ENCODE measurements around the gene PTRH1. TPM values are rescaled to one million over a fixed set of nuclear protein-coding genes. Genes with fewer than 3 reads are reported as not detected.

Gene PTRH1
- polyA plus RNA-seq, 3 donors from 2014 or later = 36.6 to 40.6 (median 39.7) TPM

GRCh38 chr9:127708952-127709587, 6.4 kb downstream of the PTRH1 start:
- Mint-ChIP-seq H3K4me3 (no peak overlapping the region), H3K27me3 (ENCODE audit: low read depth in 3 of 3) (peaks cover 3 to 6% (median 4%) of the 10 kb centered on the region in 3 donors), H3K9me3 (no peaks in the 10 kb centered on the region), H3K36me3 (peaks cover 0 to 3% (median 0%) of the 10 kb centered on the region in 3 donors), H3K27ac (no peak overlapping the region), H3K4me1 (peaks cover 19 to 21% of the 10 kb centered on the region in 2 donors)
- DNase-seq = no peak

GRCh38 chr9:127707766-127708165, 7.7 kb downstream of the PTRH1 start:
- Mint-ChIP-seq H3K27me3 (ENCODE audit: low read depth in 3 of 3) (peaks cover 3 to 6% (median 4%) of the 10 kb centered on the region in 3 donors), H3K4me3 (no peak overlapping the region), H3K36me3 (peaks cover 0 to 3% (median 0%) of the 10 kb centered on the region in 3 donors), H3K9me3 (no peaks in the 10 kb centered on the region), H3K27ac (peak overlapping the region in 1 of 6 donors; percentile 55), H3K4me1 (peaks cover 17 to 21% of the 10 kb centered on the region in 2 donors)
- DNase-seq = peak in 1 of 3 donors; percentile 63

- Mint-ChIP-seq H3K27me3 (ENCODE audit: low read depth in 3 of 3) (peaks cover 3 to 5% (median 4%) of the 10 kb centered on the region in 3 donors), H3K27ac (peak within 1 kb of the TSS in 1 of 6 donors; percentile 55), H3K4me3 (no peak within 1 kb of the TSS), H3K4me1 (peaks cover 17 to 21% of the 10 kb centered on the region in 2 donors), H3K9me3 (no peaks in the 10 kb centered on the region), H3K36me3 (peaks cover 0 to 3% (median 0%) of the 10 kb centered on the region in 3 donors)
- no peak for DNase-seq
Observed at GRCh38 chr9:127706836-127707241, 8.6 kb downstream of the PTRH1 start, which contains the start of gene CFAP157. Gene CFAP157 (plus strand): TSS chr9:127706988. CDS start chr9:127707032, 44 bp downstream.

GRCh38 chr9:127705577-127706379, 9.7 kb downstream of the PTRH1 start:
- H3K4me1 Mint-ChIP-seq = peaks cover 11 to 13% of the 10 kb centered on the region in 2 donors
- H3K36me3 Mint-ChIP-seq = peaks cover 0 to 3% (median 0%) of the 10 kb centered on the region in 3 donors
- DNase-seq = no peak
- H3K27me3 Mint-ChIP-seq (ENCODE audit: low read depth in 3 of 3) = peaks cover 0 to 4% (median 4%) of the 10 kb centered on the region in 3 donors
- no peak overlapping the region for H3K4me3 Mint-ChIP-seq
- no peak overlapping the region for H3K27ac Mint-ChIP-seq
- no peaks in the 10 kb centered on the region for H3K9me3 Mint-ChIP-seq

GRCh38 chr9:127703289-127703946, 12.0 kb downstream of the PTRH1 start:
- H3K36me3 Mint-ChIP-seq = no peaks in the 10 kb centered on the region
- peak in 1 of 3 donors; percentile 15 for DNase-seq
- H3K27me3 Mint-ChIP-seq (ENCODE audit: low read depth in 3 of 3) = peaks cover 0 to 9% (median 2%) of the 10 kb centered on the region in 3 donors
- no peaks in the 10 kb centered on the region for H3K9me3 Mint-ChIP-seq
- H3K4me1 Mint-ChIP-seq = peaks cover 22% of the 10 kb centered on the region in 2 donors
- H3K4me3 Mint-ChIP-seq = no peak overlapping the region
- H3K27ac Mint-ChIP-seq = peak overlapping the region in 2 of 6 donors; percentile 7 to 28

- Mint-ChIP-seq H3K36me3 (no peaks in the 10 kb centered on the region), H3K9me3 (no peaks in the 10 kb centered on the region)
Observed at GRCh38 chr9:127700594-127701255, 14.7 kb downstream of the PTRH1 start.

GRCh38 chr9:127700140-127700539, 15.3 kb downstream of the PTRH1 start:
- Mint-ChIP-seq H3K27ac (peak overlapping the region; percentile 88 to 99 (median 93)), H3K9me3 (no peaks in the 10 kb centered on the region), H3K27me3 (ENCODE audit: low read depth in 3 of 3) (peaks cover 0 to 11% (median 2%) of the 10 kb centered on the region in 3 donors), H3K36me3 (no peaks in the 10 kb centered on the region), H3K4me1 (peaks cover 22 to 25% of the 10 kb centered on the region in 2 donors), H3K4me3 (peak overlapping the region; percentile 57 to 81 (median 67))
- DNase-seq = no peak

More at GRCh38 chr9:127700594-127701255, 14.7 kb downstream of the PTRH1 start:
- Mint-ChIP-seq H3K27ac (peak overlapping the region; percentile 11 to 99 (median 90)), H3K4me1 (peaks cover 22 to 25% of the 10 kb centered on the region in 2 donors), H3K4me3 (peak overlapping the region in 3 of 5 donors; percentile 30 to 67 (median 57)), H3K27me3 (ENCODE audit: low read depth in 3 of 3) (peaks cover 0 to 11% (median 2%) of the 10 kb centered on the region in 3 donors)
- DNase-seq = no peak

GRCh38 chr9:127698985-127699670, 16.3 kb downstream of the PTRH1 start:
- Mint-ChIP-seq H3K4me3 (peak overlapping the region; percentile 75 to 87 (median 76)), H3K36me3 (no peaks in the 10 kb centered on the region), H3K27me3 (ENCODE audit: low read depth in 3 of 3) (peaks cover 0 to 9% (median 2%) of the 10 kb centered on the region in 3 donors), H3K9me3 (no peaks in the 10 kb centered on the region), H3K4me1 (peaks cover 22 to 25% of the 10 kb centered on the region in 2 donors), H3K27ac (peak overlapping the region; percentile 88 to 99 (median 93))
- DNase-seq = peak; percentile 94

- no peak for DNase-seq
- Mint-ChIP-seq H3K9me3 (no peaks in the 10 kb centered on the region), H3K4me3 (peak overlapping the region; percentile 19 to 57 (median 47)), H3K27ac (peak overlapping the region in 5 of 6 donors; percentile 80 to 89 (median 84)), H3K27me3 (ENCODE audit: low read depth in 3 of 3) (peaks cover 0 to 9% (median 2%) of the 10 kb centered on the region in 3 donors), H3K36me3 (peaks cover 0 to 4% (median 0%) of the 10 kb centered on the region in 3 donors), H3K4me1 (peaks cover 22 to 25% of the 10 kb centered on the region in 2 donors)
Observed at GRCh38 chr9:127698386-127698785, 17.1 kb downstream of the PTRH1 start.

GRCh38 chr9:127697575-127697974, 17.9 kb downstream of the PTRH1 start:
- no peak for DNase-seq
- Mint-ChIP-seq H3K4me3 (peak overlapping the region in 3 of 5 donors; percentile 19 to 51 (median 47)), H3K36me3 (peaks cover 0 to 4% (median 0%) of the 10 kb centered on the region in 3 donors), H3K4me1 (peaks cover 22 to 25% of the 10 kb centered on the region in 2 donors), H3K27me3 (ENCODE audit: low read depth in 3 of 3) (peaks cover 0 to 7% (median 2%) of the 10 kb centered on the region in 3 donors), H3K27ac (peak overlapping the region; percentile 68 to 88 (median 82)), H3K9me3 (no peaks in the 10 kb centered on the region)

- Mint-ChIP-seq H3K4me1 (peaks cover 18 to 20% of the 10 kb centered on the region in 2 donors), H3K4me3 (no peak overlapping the region), H3K9me3 (no peaks in the 10 kb centered on the region), H3K27me3 (ENCODE audit: low read depth in 3 of 3) (peaks cover 0 to 7% (median 0%) of the 10 kb centered on the region in 3 donors), H3K36me3 (peaks cover 0 to 7% (median 0%) of the 10 kb centered on the region in 3 donors), H3K27ac (peak overlapping the region in 1 of 6 donors; percentile 50)
- DNase-seq = no peak
Observed at GRCh38 chr9:127694890-127695720, 20.4 kb downstream of the PTRH1 start.

- no peak overlapping the region for H3K4me3 Mint-ChIP-seq
- peaks cover 5 to 7% of the 10 kb centered on the region in 2 donors for H3K4me1 Mint-ChIP-seq
- DNase-seq = no peak
- H3K36me3 Mint-ChIP-seq = peaks cover 0 to 10% (median 0%) of the 10 kb centered on the region in 3 donors
- H3K27ac Mint-ChIP-seq = no peak overlapping the region
- H3K9me3 Mint-ChIP-seq = no peaks in the 10 kb centered on the region
- peaks cover 0 to 1% (median 0%) of the 10 kb centered on the region in 3 donors for H3K27me3 Mint-ChIP-seq (ENCODE audit: low read depth in 3 of 3)
Observed at GRCh38 chr9:127693697-127694096, 21.8 kb downstream of the PTRH1 start.
